GM23248 (cell line): ENCODE measurements around the gene CAPN8. TPM values are rescaled to one million over a fixed set of nuclear protein-coding genes. Genes with fewer than 3 reads are reported as not detected.

ENCODE experiments used
- DNase-seq: peaks from one replicate; pipeline ENCODE4 v3.0.0-alpha.2; 2015
- H2AFZ ChIP-seq: fragments of 200-600 bp; sonication (generic); 2 replicates; pipeline ENCODE4 v1.6.1; 2016; ENCODE audit warnings: antibody characterized with exemption
- H3F3A ChIP-seq: fragments of 200-600 bp; sonication (generic); 2 replicates; pipeline ENCODE4 v1.6.1; 2016; ENCODE audit warnings: mild to moderate bottlenecking, antibody characterized with exemption, mixed run types; ENCODE audit not compliant: insufficient read depth
- H3K27ac ChIP-seq: fragments of 200-600 bp; sonication (generic); 2 replicates; pipeline ENCODE4 v1.5.1; 2016; ENCODE audit warnings: mild to moderate bottlenecking
- H3K27me3 ChIP-seq: fragments of 200-600 bp; sonication (generic); replicated peaks from 2 replicates; pipeline ENCODE4 v1.6.1; 2016; ENCODE audit warnings: mild to moderate bottlenecking; ENCODE audit not compliant: insufficient read depth
- H3K36me3 ChIP-seq: fragments of 200-600 bp; sonication (generic); 2 replicates; pipeline ENCODE4 v1.6.1; 2016; ENCODE audit warnings: low read depth, mild to moderate bottlenecking
- H3K4me1 ChIP-seq: fragments of 200-600 bp; sonication (generic); 2 replicates; pipeline ENCODE4 v1.6.1; 2016; ENCODE audit warnings: mild to moderate bottlenecking; ENCODE audit not compliant: insufficient read depth
- H3K4me2 ChIP-seq: fragments of 200-600 bp; sonication (generic); one replicate; pipeline ENCODE4 v1.6.1; 2016; ENCODE audit warnings: mild to moderate bottlenecking; ENCODE audit not compliant: unreplicated experiment
- H3K4me3 ChIP-seq: fragments of 200-600 bp; sonication (generic); 2 replicates; pipeline ENCODE4 v1.5.1; 2016; ENCODE audit warnings: mild to moderate bottlenecking
- H3K79me2 ChIP-seq: fragments of 200-600 bp; sonication (generic); 2 replicates; pipeline ENCODE4 v1.6.1; 2016; ENCODE audit warnings: mild to moderate bottlenecking; ENCODE audit not compliant: insufficient read depth
- H3K9ac ChIP-seq: fragments of 200-600 bp; sonication (generic); 2 replicates; pipeline ENCODE4 v1.6.1; 2016; ENCODE audit warnings: mild to moderate bottlenecking
- H3K9me2 ChIP-seq: fragments of 200-600 bp; sonication (generic); 2 replicates; pipeline ENCODE4 v1.6.1; 2016; ENCODE audit warnings: mixed run types, mild to moderate bottlenecking, moderate library complexity; ENCODE audit not compliant: insufficient read depth
- H3K9me3 ChIP-seq: fragments of 200-600 bp; sonication (generic); one replicate; pipeline ENCODE4 v1.6.1; 2017; ENCODE audit warnings: low read depth
- H4K20me1 ChIP-seq: fragments of 200-600 bp; sonication (generic); 2 replicates; pipeline ENCODE4 v1.6.0; 2016; ENCODE audit not compliant: insufficient read depth
- EZH2 ChIP-seq: fragments of 200-600 bp; sonication (generic); IDR thresholded peaks from 2 replicates; pipeline ENCODE4 v1.6.1; 2018; ENCODE audit warnings: antibody characterized with exemption, mild to moderate bottlenecking; ENCODE audit not compliant: insufficient read depth, poor library complexity, severe bottlenecking
- EZH2phosphoT487 ChIP-seq: fragments of 200-600 bp; sonication (generic); IDR thresholded peaks from 2 replicates; pipeline ENCODE4 v1.6.1; 2018; ENCODE audit warnings: antibody characterized with exemption, moderate library complexity, mild to moderate bottlenecking, low read depth; ENCODE audit not compliant: insufficient read depth
- WGBS, 2 experiments: methylation state at CpG; one replicate each; pipeline ENCODE4 v1.1.6; 2015 to 2017; ENCODE audit warnings: low lambda C conversion rate in 2 of 2, low coverage in 1 of 2; ENCODE audit errors: missing lambda C conversion rate in 2 of 2; 5-methylcytosine and 5-hydroxymethylcytosine counted together
- in situ Hi-C: fragments of 300-500 bp; cut with MboI; formaldehyde crosslinking; loops from 2 replicates; pipeline ENCODE4 v1.15.0; 2020
- polyA plus RNA-seq: library from polyadenylated mRNA; unstranded; fragments of >200 nt; fragmentation: Nextera tagmentation; extraction: Ambion mirVana; gene quantifications from 2 replicates; pipeline ENCODE4 v1.2.1, GENCODE V29; 2016
- total RNA-seq: library from RNA; depleted of rRNA; stranded (reverse); fragments of >200 nt; shearing (Covaris generic); gene quantifications from 2 replicates; pipeline ENCODE4 v1.2.3, GENCODE V29; 2014

Gene CAPN8
- total and polyA plus RNA-seq, 2 experiments from 2014 or later = not detected

- Histone ChIP-seq H3F3A (peaks cover 9% of the 10 kb centered on the region), H3K4me2 (no peak overlapping the region), H2AFZ (no peak overlapping the region), H3K27me3 (no peaks in the 10 kb centered on the region), H3K79me2 (no peaks in the 10 kb centered on the region), H3K9ac (no peak overlapping the region), H3K4me1 (peaks cover 10% of the 10 kb centered on the region), H3K36me3 (no peaks in the 10 kb centered on the region), H3K27ac (no peak overlapping the region), H4K20me1 (no peaks in the 10 kb centered on the region), H3K4me3 (no peak overlapping the region), H3K9me3 (no peaks in the 10 kb centered on the region), H3K9me2 (no peaks in the 10 kb centered on the region)
- in situ Hi-C loops = no loop called here
- no peak for DNase-seq
- WGBS, 2 experiments = 61 to 63% methylated on average over 8 of the region's 8 CpGs
- TF ChIP-seq EZH2phosphoT487 (no peak), EZH2 (no peak)
These were observed 29.6 kb upstream of the CAPN8 start for GRCh38 chr1:223695014-223695548.

- no peak for DNase-seq
- Histone ChIP-seq H3K27ac (no peak overlapping the region), H3K79me2 (no peaks in the 10 kb centered on the region), H3K9ac (no peak overlapping the region), H4K20me1 (no peaks in the 10 kb centered on the region), H2AFZ (no peak overlapping the region), H3K4me3 (no peak overlapping the region), H3F3A (no peaks in the 10 kb centered on the region), H3K9me3 (no peaks in the 10 kb centered on the region), H3K36me3 (no peaks in the 10 kb centered on the region), H3K4me2 (no peak overlapping the region), H3K9me2 (no peaks in the 10 kb centered on the region), H3K4me1 (no peaks in the 10 kb centered on the region), H3K27me3 (no peaks in the 10 kb centered on the region)
- in situ Hi-C loops = no loop called here
- TF ChIP-seq EZH2phosphoT487 (no peak), EZH2 (no peak)
- WGBS, 2 experiments = 72 to 77% methylated on average over 4 of the region's 4 CpGs
These were observed 25.6 kb upstream of the CAPN8 start for GRCh38 chr1:223691121-223691520.

DNA sequence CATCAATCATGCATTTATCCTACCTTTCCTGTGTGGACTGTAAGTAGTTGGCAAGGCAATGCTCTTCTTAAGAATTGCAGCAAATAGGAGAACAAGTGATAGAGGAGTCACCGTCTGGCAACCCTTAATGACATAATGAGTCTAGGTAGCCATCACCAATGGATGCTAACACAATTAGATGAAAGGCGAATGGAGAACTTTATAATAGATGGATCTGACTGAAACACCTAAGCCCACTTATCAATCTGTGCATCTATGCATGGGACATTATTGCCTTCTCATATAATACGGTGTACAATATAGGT lies 18.9 kb upstream of the CAPN8 start:
- H3K27ac ChIP-seq = no peak overlapping the region
- no peaks in the 10 kb centered on the region for H3K9me2 ChIP-seq
- H3K4me2 ChIP-seq = no peak overlapping the region
- H3K79me2 ChIP-seq = no peaks in the 10 kb centered on the region
- H2AFZ ChIP-seq = no peak overlapping the region
- H3K4me3 ChIP-seq = no peak overlapping the region
- WGBS, 2 experiments = 76 to 82% methylated on average over 3 of the region's 3 CpGs
- no peak overlapping the region for H3K9ac ChIP-seq
- TF ChIP-seq EZH2 = no peak
- TF ChIP-seq EZH2phosphoT487 = no peak
- in situ Hi-C loops = no loop called here
- no peaks in the 10 kb centered on the region for H3F3A ChIP-seq
- H3K36me3 ChIP-seq = no peaks in the 10 kb centered on the region
- DNase-seq = no peak
- H3K9me3 ChIP-seq = no peaks in the 10 kb centered on the region
- 0 out of 2 replicates have a peak, but pooled peaks cover 3% of the 10 kb centered on the region for H3K4me1 ChIP-seq
- H4K20me1 ChIP-seq = no peaks in the 10 kb centered on the region
- 0 out of 2 replicates have a peak, but pooled peaks cover 4% of the 10 kb centered on the region for H3K27me3 ChIP-seq

GRCh38 chr1:223683586-223684487 lies 18.3 kb upstream of the CAPN8 start:
- Histone ChIP-seq H3K4me2 (no peak overlapping the region), H3K27ac (no peak overlapping the region), H3K9ac (no peak overlapping the region), H3K4me3 (no peak overlapping the region), H3K79me2 (no peaks in the 10 kb centered on the region), H3K9me2 (no peaks in the 10 kb centered on the region), H2AFZ (no peak overlapping the region), H3K36me3 (no peaks in the 10 kb centered on the region), H3F3A (no peaks in the 10 kb centered on the region), H3K4me1 (0 out of 2 replicates have a peak, but pooled peaks cover 3% of the 10 kb centered on the region), H4K20me1 (no peaks in the 10 kb centered on the region), H3K9me3 (no peaks in the 10 kb centered on the region), H3K27me3 (0 out of 2 replicates have a peak, but pooled peaks cover 4% of the 10 kb centered on the region)
- in situ Hi-C loops = no loop called here
- WGBS, 2 experiments = 43 to 50% methylated on average over 9 of the region's 9 CpGs
- DNase-seq = peak; percentile 67
- TF ChIP-seq EZH2phosphoT487 (no peak), EZH2 (no peak)
